Smooth muscle cell of the coronary artery (primary cell): ENCODE results near the gene EIF4E3. TPM values are rescaled to one million over a fixed set of nuclear protein-coding genes. Genes with fewer than 3 reads are reported as not detected.

Experiments
- total RNA-seq: library from RNA; depleted of rRNA; stranded (reverse); fragments of >200 nt; gene quantifications from 2 replicates; pipeline ENCODE4 v1.2.3, GENCODE V29; 2014; ENCODE audit warnings: low replicate concordance

The EIF4E3 gene
- total RNA-seq, result 0.68 and 3.3 TPM in 2 replicates

DNA sequence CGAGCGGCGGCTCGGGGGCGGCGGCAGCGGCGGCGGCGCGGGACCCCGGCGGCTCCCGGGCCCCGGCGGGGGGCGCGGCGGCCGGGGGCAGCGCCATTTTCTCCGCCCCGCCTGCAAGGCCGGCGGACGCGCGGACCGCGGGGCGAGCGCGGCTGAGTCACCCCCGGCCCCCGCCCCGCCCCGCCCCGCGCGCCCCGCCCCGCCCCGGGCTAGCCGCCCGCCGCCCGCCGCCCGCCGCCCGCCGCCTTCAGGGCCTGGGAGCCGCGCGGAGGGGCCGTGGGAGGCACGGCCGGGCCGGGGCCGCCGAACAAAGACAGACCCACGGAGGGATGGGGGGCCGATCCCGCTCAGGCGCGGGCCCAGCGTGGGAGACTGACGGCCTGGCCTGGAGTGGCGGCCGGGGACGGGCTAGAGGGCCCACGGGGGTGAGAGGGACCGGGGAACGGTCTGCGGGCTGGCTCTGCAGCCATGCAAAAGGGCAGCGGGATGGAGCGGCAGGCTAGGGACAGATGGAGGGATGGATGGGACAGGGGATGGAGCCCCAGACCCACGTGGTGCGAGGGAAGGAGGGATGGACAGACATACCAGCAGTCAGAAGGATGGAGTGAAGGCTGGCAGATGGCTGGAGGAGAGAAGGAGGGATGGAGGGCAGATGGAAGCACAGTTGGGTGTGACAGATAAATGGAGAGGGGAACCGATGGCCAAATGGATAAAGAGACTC lies at the start of gene EIF4E3:
TSS of gene EIF4E3 (minus strand) at position 132 of the 721 bp plus-strand sequence. CDS start at position 97, 35 bp downstream.

DNA sequence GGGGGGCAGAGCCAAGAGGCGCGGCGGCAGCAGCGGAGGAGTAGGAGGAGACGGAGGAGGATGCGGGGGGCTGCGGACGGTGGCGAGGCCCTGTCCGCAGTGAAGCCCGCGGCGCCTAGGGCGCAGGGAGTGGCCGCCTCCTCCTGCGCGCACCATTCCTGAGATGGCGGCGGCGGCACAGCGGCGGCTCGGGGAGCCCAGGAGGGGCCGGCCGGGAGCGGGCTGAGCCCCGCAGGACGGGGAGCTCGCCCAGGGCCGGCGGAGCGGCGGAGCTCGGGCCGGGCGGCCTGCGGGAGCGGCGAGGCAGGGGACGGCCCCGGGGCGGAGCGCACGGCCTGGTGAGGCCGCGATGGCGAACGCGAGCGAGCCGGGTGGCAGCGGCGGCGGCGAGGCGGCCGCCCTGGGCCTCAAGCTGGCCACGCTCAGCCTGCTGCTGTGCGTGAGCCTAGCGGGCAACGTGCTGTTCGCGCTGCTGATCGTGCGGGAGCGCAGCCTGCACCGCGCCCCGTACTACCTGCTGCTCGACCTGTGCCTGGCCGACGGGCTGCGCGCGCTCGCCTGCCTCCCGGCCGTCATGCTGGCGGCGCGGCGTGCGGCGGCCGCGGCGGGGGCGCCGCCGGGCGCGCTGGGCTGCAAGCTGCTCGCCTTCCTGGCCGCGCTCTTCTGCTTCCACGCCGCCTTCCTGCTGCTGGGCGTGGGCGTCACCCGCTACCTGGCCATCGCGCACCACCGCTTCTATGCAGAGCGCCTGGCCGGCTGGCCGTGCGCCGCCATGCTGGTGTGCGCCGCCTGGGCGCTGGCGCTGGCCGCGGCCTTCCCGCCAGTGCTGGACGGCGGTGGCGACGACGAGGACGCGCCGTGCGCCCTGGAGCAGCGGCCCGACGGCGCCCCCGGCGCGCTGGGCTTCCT lies 28.8 kb upstream of the EIF4E3 start, which contains the start of gene GPR27:
TSS of gene GPR27 (plus strand) at position 155 of the 909 bp plus-strand sequence. CDS start at position 350, 195 bp downstream.

Other genes with a start within 250 kb of the EIF4E3 start
- 56.7 and 83.2 TPM in 2 replicates for gene FOXP1, start 141.7 kb downstream of the EIF4E3 start, total RNA-seq
- 0.08 TPM in 1 of 2 replicates, not detected in the other for gene GPR27, start 28.5 kb upstream of the EIF4E3 start, total RNA-seq
- gene PROK2, start 59.7 kb upstream of the EIF4E3 start, total RNA-seq, result not detected in 2 replicates